ENCODE results near the gene LHX2. TPM values are rescaled to one million over a fixed set of nuclear protein-coding genes. Genes with fewer than 3 reads are reported as not detected.

The LHX2 gene
- total RNA-seq, 2 experiments from 2014 or later, result not detected

- no peak overlapping the region for H3K4me3 Mint-ChIP-seq
- intact Hi-C loops (cut with micrococcal nuclease), result loop anchor here (2.0 kb wide), 1 partner anchor 13 kb away; no protein-coding TSS in a partner anchor
- no peaks in the 10 kb centered on the region for H3K36me3 Mint-ChIP-seq
- ChIA-PET CTCF (interaction anchor here (1.2 kb wide), 1 partner anchor 30 kb away, joined by 3 read pairs; no protein-coding TSS in a partner anchor), POLR2A (interaction anchor here (0.8 kb wide), 1 partner anchor 9 kb away, joined by 3 read pairs; no protein-coding TSS in a partner anchor)
- peaks cover 72% of the 10 kb centered on the region for H3K27me3 Mint-ChIP-seq
- H3K9me3 Mint-ChIP-seq, result no peaks in the 10 kb centered on the region
- peaks cover 35% of the 10 kb centered on the region for H3K4me1 Mint-ChIP-seq (ENCODE audit: low read depth)
- DNase-seq, result no peak
- no peak overlapping the region for H3K27ac Mint-ChIP-seq
Measured at GRCh38 chr9:124010303-124010664, 1.3 kb upstream of the LHX2 start.

- POLR2A ChIA-PET, result interaction anchor here (0.8 kb wide), 1 partner anchor 9 kb away, joined by 3 read pairs; no protein-coding TSS in a partner anchor
- Mint-ChIP-seq H3K4me1 (ENCODE audit: low read depth) (peaks cover 39% of the 10 kb centered on the region), H3K36me3 (no peaks in the 10 kb centered on the region), H3K27ac (no peak overlapping the region), H3K27me3 (peaks cover 72% of the 10 kb centered on the region), H3K4me3 (no peak overlapping the region), H3K9me3 (no peaks in the 10 kb centered on the region)
- intact Hi-C loops (cut with micrococcal nuclease), result loop anchor here (2.0 kb wide), 1 partner anchor 14 kb away; no protein-coding TSS in a partner anchor
- no peak for DNase-seq
- CTCF ChIA-PET, result interaction anchor here (1.2 kb wide), 1 partner anchor 30 kb away, joined by 3 read pairs; no protein-coding TSS in a partner anchor
Measured at GRCh38 chr9:124010665-124011321, 775 bp upstream of the LHX2 start.

- DNase-seq, result no peak
- POLR2A ChIA-PET, result no interaction called here
- CTCF ChIA-PET, result no interaction called here
- H3K27ac Mint-ChIP-seq, result no peak overlapping the region
- no peak overlapping the region for H3K4me3 Mint-ChIP-seq
- peaks cover 48% of the 10 kb centered on the region for H3K4me1 Mint-ChIP-seq (ENCODE audit: low read depth)
- intact Hi-C loops (cut with micrococcal nuclease), result no loop called here
- H3K27me3 Mint-ChIP-seq, result peaks cover 68% of the 10 kb centered on the region
- no peaks in the 10 kb centered on the region for H3K9me3 Mint-ChIP-seq
- H3K36me3 Mint-ChIP-seq, result peaks cover 3% of the 10 kb centered on the region
Measured at GRCh38 chr9:124012368-124013301, 1.1 kb downstream of the LHX2 start.

GRCh38 chr9:124013309-124014210 is 2.0 kb downstream of the LHX2 start:
- Mint-ChIP-seq H3K4me1 (ENCODE audit: low read depth) (peaks cover 44% of the 10 kb centered on the region), H3K36me3 (peaks cover 3% of the 10 kb centered on the region), H3K9me3 (no peaks in the 10 kb centered on the region), H3K27me3 (peaks cover 66% of the 10 kb centered on the region), H3K27ac (no peak overlapping the region), H3K4me3 (peak overlapping the region; percentile 32)
- no peak for DNase-seq
- ChIA-PET POLR2A (no interaction called here), CTCF (interaction anchor here (0.8 kb wide), 1 partner anchor 10 kb away, joined by 4 read pairs; no protein-coding TSS in a partner anchor)
- intact Hi-C loops (cut with micrococcal nuclease), result no loop called here

- DNase-seq, result no peak
- intact Hi-C loops (cut with micrococcal nuclease), result no loop called here
- peaks cover 66% of the 10 kb centered on the region for H3K27me3 Mint-ChIP-seq
- no peaks in the 10 kb centered on the region for H3K9me3 Mint-ChIP-seq
- peaks cover 3% of the 10 kb centered on the region for H3K36me3 Mint-ChIP-seq
- no peak overlapping the region for H3K27ac Mint-ChIP-seq
- peaks cover 41% of the 10 kb centered on the region for H3K4me1 Mint-ChIP-seq (ENCODE audit: low read depth)
- ChIA-PET CTCF (no interaction called here), POLR2A (no interaction called here)
- no peak overlapping the region for H3K4me3 Mint-ChIP-seq
Measured at GRCh38 chr9:124014211-124014955, 2.8 kb downstream of the LHX2 start.

- H3K36me3 Mint-ChIP-seq, result peaks cover 3% of the 10 kb centered on the region
- H3K9me3 Mint-ChIP-seq, result no peaks in the 10 kb centered on the region
- POLR2A ChIA-PET, result no interaction called here
- H3K4me1 Mint-ChIP-seq (ENCODE audit: low read depth), result peaks cover 35% of the 10 kb centered on the region
- DNase-seq, result no peak
- intact Hi-C loops (cut with micrococcal nuclease), result no loop called here
- H3K27ac Mint-ChIP-seq, result peak overlapping the region; percentile 49
- H3K27me3 Mint-ChIP-seq, result peaks cover 65% of the 10 kb centered on the region
- H3K4me3 Mint-ChIP-seq, result peak overlapping the region; percentile 9
- CTCF ChIA-PET, result no interaction called here
Measured at GRCh38 chr9:124014956-124015660, 3.5 kb downstream of the LHX2 start.

- POLR2A ChIA-PET, result no interaction called here
- H3K36me3 Mint-ChIP-seq, result peaks cover 3% of the 10 kb centered on the region
- H3K27ac Mint-ChIP-seq, result peak overlapping the region; percentile 49
- H3K4me1 Mint-ChIP-seq (ENCODE audit: low read depth), result peaks cover 31% of the 10 kb centered on the region
- DNase-seq, result no peak
- H3K27me3 Mint-ChIP-seq, result peaks cover 65% of the 10 kb centered on the region
- H3K4me3 Mint-ChIP-seq, result peak overlapping the region; percentile 9
- no peaks in the 10 kb centered on the region for H3K9me3 Mint-ChIP-seq
- CTCF ChIA-PET, result no interaction called here
- intact Hi-C loops (cut with micrococcal nuclease), result loop anchor here (1.0 kb wide), 1 partner anchor 7 kb away; no protein-coding TSS in a partner anchor
Measured at GRCh38 chr9:124015661-124016131, 4.1 kb downstream of the LHX2 start.

- Mint-ChIP-seq H3K36me3 (peaks cover 3% of the 10 kb centered on the region), H3K4me3 (peak overlapping the region; percentile 3), H3K27ac (no peak overlapping the region), H3K4me1 (ENCODE audit: low read depth) (peaks cover 32% of the 10 kb centered on the region), H3K27me3 (peaks cover 70% of the 10 kb centered on the region), H3K9me3 (no peaks in the 10 kb centered on the region)
- intact Hi-C loops (cut with micrococcal nuclease), result loop anchor here (1.0 kb wide), 1 partner anchor 8 kb away; no protein-coding TSS in a partner anchor
- DNase-seq, result no peak
- CTCF ChIA-PET, result no interaction called here
- POLR2A ChIA-PET, result no interaction called here
Measured at GRCh38 chr9:124016175-124017050, 4.8 kb downstream of the LHX2 start.

GRCh38 chr9:124017051-124017928 is 5.7 kb downstream of the LHX2 start:
- no peak overlapping the region for H3K27ac Mint-ChIP-seq
- peaks cover 78% of the 10 kb centered on the region for H3K27me3 Mint-ChIP-seq
- no peak for DNase-seq
- ChIA-PET POLR2A (no interaction called here), CTCF (interaction anchor here (2.6 kb wide), 1 partner anchor 24 kb away, joined by 10 read pairs; no protein-coding TSS in a partner anchor)
- peak overlapping the region; percentile 38 for H3K4me3 Mint-ChIP-seq
- intact Hi-C loops (cut with micrococcal nuclease), result no loop called here
- peaks cover 3% of the 10 kb centered on the region for H3K36me3 Mint-ChIP-seq
- H3K4me1 Mint-ChIP-seq (ENCODE audit: low read depth), result peaks cover 33% of the 10 kb centered on the region
- no peaks in the 10 kb centered on the region for H3K9me3 Mint-ChIP-seq
